ENCODE data around the gene KIAA1217.
"Not testable (repeated sequence)": the region's sequence is repeated elsewhere in the genome, so short reads cannot be mapped to it uniquely, and the experiment has no call there.

Gene KIAA1217

GRCh38 chr10:24299578-24300260, 90.8 kb downstream of the KIAA1217 start:
- no peak for DNase-seq

GRCh38 chr10:24303522-24304310, 94.8 kb downstream of the KIAA1217 start:
- DNase-seq, result no peak

- DNase-seq, result no peak
Measured at GRCh38 chr10:24305551-24306506, 96.9 kb downstream of the KIAA1217 start.

GRCh38 chr10:24306507-24306875, 97.6 kb downstream of the KIAA1217 start:
- no peak for DNase-seq

- no peak for DNase-seq
Measured at GRCh38 chr10:24307116-24307515, 98.2 kb downstream of the KIAA1217 start.

- DNase-seq, result no peak
Measured at GRCh38 chr10:24307696-24308485, 99.0 kb downstream of the KIAA1217 start.

- DNase-seq, result no peak
Measured at GRCh38 chr10:24310104-24310503, 101.2 kb downstream of the KIAA1217 start.

GRCh38 chr10:24311888-24312287, 103.0 kb downstream of the KIAA1217 start:
- DNase-seq, result no peak

GRCh38 chr10:24313283-24313682, 104.3 kb downstream of the KIAA1217 start:
- no peak for DNase-seq

- no peak for DNase-seq
Measured at GRCh38 chr10:24315211-24315610, 106.3 kb downstream of the KIAA1217 start.

- DNase-seq, result no peak
Measured at GRCh38 chr10:24318517-24318916, 109.6 kb downstream of the KIAA1217 start.

GRCh38 chr10:24320373-24320772, 111.4 kb downstream of the KIAA1217 start:
- no peak for DNase-seq

GRCh38 chr10:24324651-24325050, 115.7 kb downstream of the KIAA1217 start:
- DNase-seq, result no peak

- DNase-seq, result no peak
Measured at GRCh38 chr10:24331457-24331856, 122.5 kb downstream of the KIAA1217 start.

GRCh38 chr10:24333736-24334135, 124.8 kb downstream of the KIAA1217 start:
- no peak for DNase-seq

- DNase-seq, result no peak
Measured at GRCh38 chr10:24334279-24334939, 125.5 kb downstream of the KIAA1217 start.

- DNase-seq, result not testable (repeated sequence)
Measured at GRCh38 chr10:24337723-24338122, 128.8 kb downstream of the KIAA1217 start.

GRCh38 chr10:24339387-24339786, 130.4 kb downstream of the KIAA1217 start:
- DNase-seq, result no peak

- DNase-seq, result no peak
Measured at GRCh38 chr10:24340446-24340845, 131.5 kb downstream of the KIAA1217 start.

- DNase-seq, result no peak
Measured at GRCh38 chr10:24340883-24341282, 131.9 kb downstream of the KIAA1217 start.

- no peak for DNase-seq
Measured at GRCh38 chr10:24341371-24341770, 132.4 kb downstream of the KIAA1217 start.

GRCh38 chr10:24341897-24342296, 133.0 kb downstream of the KIAA1217 start:
- DNase-seq, result no peak

Data from NCI-H1436 treated with DMSO at 0.1 percent for 48 hours (cell line).